Astrocyte (in vitro differentiated cells and primary cell): ENCODE measurements around the gene NELFA.

Experiments used
- EZH2 ChIP-seq: IDR thresholded peaks from 2 replicates; pipeline ENCODE4 v1.6.1; 2012; ENCODE audit warnings: mild to moderate bottlenecking, low read length, inconsistent platforms; ENCODE audit not compliant: insufficient read depth
- TF ChIP-seq, protein P1 (sequence below): IDR thresholded peaks from 2 replicates; pipeline ENCODE4 v1.5.1; 2011; ENCODE audit warnings: low read depth, mild to moderate bottlenecking, inconsistent platforms, low read length, moderate library complexity; ENCODE audit not compliant: insufficient read depth

GRCh38 chr4:1933700-1934099 lies 75.1 kb downstream of the NELFA start:
- TF ChIP-seq, protein P1, sequence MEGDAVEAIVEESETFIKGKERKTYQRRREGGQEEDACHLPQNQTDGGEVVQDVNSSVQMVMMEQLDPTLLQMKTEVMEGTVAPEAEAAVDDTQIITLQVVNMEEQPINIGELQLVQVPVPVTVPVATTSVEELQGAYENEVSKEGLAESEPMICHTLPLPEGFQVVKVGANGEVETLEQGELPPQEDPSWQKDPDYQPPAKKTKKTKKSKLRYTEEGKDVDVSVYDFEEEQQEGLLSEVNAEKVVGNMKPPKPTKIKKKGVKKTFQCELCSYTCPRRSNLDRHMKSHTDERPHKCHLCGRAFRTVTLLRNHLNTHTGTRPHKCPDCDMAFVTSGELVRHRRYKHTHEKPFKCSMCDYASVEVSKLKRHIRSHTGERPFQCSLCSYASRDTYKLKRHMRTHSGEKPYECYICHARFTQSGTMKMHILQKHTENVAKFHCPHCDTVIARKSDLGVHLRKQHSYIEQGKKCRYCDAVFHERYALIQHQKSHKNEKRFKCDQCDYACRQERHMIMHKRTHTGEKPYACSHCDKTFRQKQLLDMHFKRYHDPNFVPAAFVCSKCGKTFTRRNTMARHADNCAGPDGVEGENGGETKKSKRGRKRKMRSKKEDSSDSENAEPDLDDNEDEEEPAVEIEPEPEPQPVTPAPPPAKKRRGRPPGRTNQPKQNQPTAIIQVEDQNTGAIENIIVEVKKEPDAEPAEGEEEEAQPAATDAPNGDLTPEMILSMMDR: no peak
- TF ChIP-seq EZH2: no peak
